Caco-2 (cell line): ENCODE measurements around the gene SLC6A6. TPM values are rescaled to one million over a fixed set of nuclear protein-coding genes. Genes with fewer than 3 reads are reported as not detected.

ENCODE experiments used
- BruUV-seq: library from RNA; stranded (reverse); fragments of 400-500 nt; replicated peaks from 2 replicates; lab custom pipeline; 2021; lab: Mats Ljungman, UMichigan
- CTCF ChIA-PET: fragments of 300-600 bp; sonication (Branson Sonifier 250); formaldehyde crosslinking; loops from one replicate; lab custom pipeline; 2022; ENCODE audit warnings: antibody characterized with exemption; lab: Charles Lee
- POLR2A ChIA-PET: fragments of 300-600 bp; sonication (Branson Sonifier 250); formaldehyde crosslinking; loops from one replicate; lab custom pipeline; 2022; ENCODE audit warnings: antibody characterized with exemption; lab: Charles Lee
- DNase-seq, 2 experiments: peaks; one replicate each; pipeline versions ENCODE4 v3.0.0 to v3.0.0-alpha.2; 2020 to 2022
- H3K27me3 ChIP-seq: replicated peaks from 2 replicates; pipeline ENCODE4 v1.6.0; 2011; ENCODE audit warnings: low read length; ENCODE audit not compliant: control insufficient read depth, insufficient read depth
- H3K36me3 ChIP-seq: 2 replicates; pipeline ENCODE4 v1.5.1; 2011; ENCODE audit warnings: low read length; ENCODE audit not compliant: control insufficient read depth, insufficient read depth
- H3K4me1 ChIP-seq: fragments of 250-450 bp; sonication (Bioruptor Pico); 2 replicates; pipeline ENCODE4 v1.5.1; 2020; ENCODE audit warnings: mild to moderate bottlenecking
- H3K4me3 ChIP-seq: 2 replicates; pipeline ENCODE4 v1.5.1; 2011; ENCODE audit warnings: low read depth, mild to moderate bottlenecking, control low read depth, low read length
- H3K9me3 ChIP-seq: fragments of 250-450 bp; sonication (Bioruptor Pico); 2 replicates; pipeline ENCODE4 v1.5.1; 2020; ENCODE audit warnings: mild to moderate bottlenecking, moderate library complexity
- H3K27ac Mint-ChIP-seq: one replicate; pipeline ENCODE4 v1.8.0; 2022; ENCODE audit warnings: mixed read lengths; ENCODE audit not compliant: unreplicated experiment
- H3K27me3 Mint-ChIP-seq: one replicate; pipeline ENCODE4 v1.8.0; 2022; ENCODE audit warnings: mixed read lengths; ENCODE audit not compliant: insufficient read depth, unreplicated experiment
- H3K36me3 Mint-ChIP-seq: one replicate; pipeline ENCODE4 v1.8.0; 2022; ENCODE audit warnings: mild to moderate bottlenecking, mixed read lengths; ENCODE audit not compliant: insufficient read depth, unreplicated experiment
- H3K4me1 Mint-ChIP-seq: one replicate; pipeline ENCODE4 v1.8.0; 2022; ENCODE audit warnings: low read depth, mixed read lengths; ENCODE audit not compliant: unreplicated experiment
- H3K4me3 Mint-ChIP-seq: one replicate; pipeline ENCODE4 v1.8.0; 2022; ENCODE audit warnings: mild to moderate bottlenecking, moderate library complexity, mixed read lengths; ENCODE audit not compliant: unreplicated experiment
- H3K9me3 Mint-ChIP-seq: one replicate; pipeline ENCODE4 v1.8.0; 2022; ENCODE audit warnings: mixed read lengths; ENCODE audit not compliant: unreplicated experiment
- CTCF ChIP-seq, 2 experiments: fragments of 200-600 bp in 1 of 2; IDR thresholded peaks; 1 replicate in 1 of 2; 2 replicates in 1 of 2; pipeline versions ENCODE4 v1.5.1 to v1.8.0; 2011 to 2022; ENCODE audit warnings: antibody characterized with exemption in 1 of 2, control low read depth in 1 of 2, inconsistent platforms in 1 of 2, low read depth in 1 of 2, low read length in 1 of 2, mild to moderate bottlenecking in 1 of 2, moderate library complexity in 1 of 2; ENCODE audit not compliant: insufficient read depth in 1 of 2, severe bottlenecking in 1 of 2, unreplicated experiment in 1 of 2
- intact Hi-C: fragments of 100-400 bp; cut with micrococcal nuclease; formaldehyde crosslinking; loops from one replicate; pipeline ENCODE4 v1.10.0; 2022; ENCODE audit not compliant: unreplicated experiment
- total RNA-seq: library from RNA; stranded (reverse); gene quantifications from 2 replicates; pipeline ENCODE4 v1.2.3, GENCODE V29; 2022

The SLC6A6 gene
- total RNA-seq, 1 experiment from 2014 or later, result 49.6 TPM

GRCh38 chr3:14478956-14479550 lies 76.6 kb downstream of the SLC6A6 start:
- H3K36me3 ChIP-seq, result peaks cover 3% of the 10 kb centered on the region
- H3K36me3 Mint-ChIP-seq, result peaks cover 54% of the 10 kb centered on the region
- ChIA-PET CTCF (no interaction called here), POLR2A (no interaction called here)
- H3K27me3 ChIP-seq, result no peaks in the 10 kb centered on the region
- TF ChIP-seq CTCF (IDR thresholded peaks at IDR 0.05; ENCODE audit: insufficient read depth in 1 of 2, low read depth in 1 of 2, low read length in 1 of 2, severe bottlenecking in 1 of 2, unreplicated experiment in 1 of 2), result no peak
- H3K4me3 ChIP-seq, result no peak overlapping the region
- no peaks in the 10 kb centered on the region for H3K27me3 Mint-ChIP-seq
- H3K9me3 ChIP-seq, result no peaks in the 10 kb centered on the region
- H3K4me3 Mint-ChIP-seq, result no peak overlapping the region
- intact Hi-C loops, result no loop called here
- peak overlapping the region; percentile 59 for H3K27ac Mint-ChIP-seq
- peaks cover 13% of the 10 kb centered on the region for H3K4me1 ChIP-seq
- no peak for DNase-seq
- BruUV-seq, result no TSS peak
- H3K4me1 Mint-ChIP-seq, result no peaks in the 10 kb centered on the region
- no peaks in the 10 kb centered on the region for H3K9me3 Mint-ChIP-seq

- no peak overlapping the region for H3K4me3 Mint-ChIP-seq
- peaks cover 3% of the 10 kb centered on the region for H3K36me3 ChIP-seq
- no peak overlapping the region for H3K4me3 ChIP-seq
- H3K9me3 ChIP-seq, result no peaks in the 10 kb centered on the region
- H3K4me1 Mint-ChIP-seq, result no peaks in the 10 kb centered on the region
- no peak for TF ChIP-seq CTCF (IDR thresholded peaks at IDR 0.05; ENCODE audit: insufficient read depth in 1 of 2, low read depth in 1 of 2, low read length in 1 of 2, severe bottlenecking in 1 of 2, unreplicated experiment in 1 of 2)
- peaks cover 13% of the 10 kb centered on the region for H3K4me1 ChIP-seq
- peaks cover 54% of the 10 kb centered on the region for H3K36me3 Mint-ChIP-seq
- no peaks in the 10 kb centered on the region for H3K27me3 Mint-ChIP-seq
- peak overlapping the region; percentile 59 for H3K27ac Mint-ChIP-seq
- intact Hi-C loops, result no loop called here
- ChIA-PET CTCF (no interaction called here), POLR2A (no interaction called here)
- no peak for DNase-seq
- no TSS peak for BruUV-seq
- H3K27me3 ChIP-seq, result no peaks in the 10 kb centered on the region
- H3K9me3 Mint-ChIP-seq, result no peaks in the 10 kb centered on the region
Measured at GRCh38 chr3:14479591-14479990, 77.2 kb downstream of the SLC6A6 start.

- Mint-ChIP-seq H3K4me1 (no peaks in the 10 kb centered on the region), H3K4me3 (no peak overlapping the region), H3K27me3 (no peaks in the 10 kb centered on the region), H3K36me3 (peaks cover 54% of the 10 kb centered on the region), H3K27ac (peak overlapping the region; percentile 59), H3K9me3 (no peaks in the 10 kb centered on the region)
- BruUV-seq, result no TSS peak
- peaks cover 3% of the 10 kb centered on the region for H3K36me3 ChIP-seq
- H3K4me1 ChIP-seq, result peaks cover 13% of the 10 kb centered on the region
- no peaks in the 10 kb centered on the region for H3K27me3 ChIP-seq
- ChIA-PET POLR2A (no interaction called here), CTCF (no interaction called here)
- H3K9me3 ChIP-seq, result no peaks in the 10 kb centered on the region
- TF ChIP-seq CTCF (IDR thresholded peaks at IDR 0.05; ENCODE audit: insufficient read depth in 1 of 2, low read depth in 1 of 2, low read length in 1 of 2, severe bottlenecking in 1 of 2, unreplicated experiment in 1 of 2), result no peak
- DNase-seq, result peak; percentile 59 to 75
- no peak overlapping the region for H3K4me3 ChIP-seq
- intact Hi-C loops, result no loop called here
Measured at GRCh38 chr3:14480207-14481017, 78.0 kb downstream of the SLC6A6 start.
